ENCODE data around the gene LPCAT2. TPM values are rescaled to one million over a fixed set of nuclear protein-coding genes. Genes with fewer than 3 reads are reported as not detected.

LPCAT2 gene
- total RNA-seq, 1 donor from 2014 or later, result 2.2 TPM

- no peak for DNase-seq (ENCODE audit: low spot score)
- Mint-ChIP-seq H3K27me3 (ENCODE audit: insufficient read depth) (no peaks in the 10 kb centered on the region), H3K4me1 (ENCODE audit: low read depth) (no peaks in the 10 kb centered on the region), H3K27ac (no peak overlapping the region), H3K36me3 (ENCODE audit: low read depth) (no peaks in the 10 kb centered on the region), H3K9me3 (no peaks in the 10 kb centered on the region), H3K4me3 (no peak overlapping the region)
- intact Hi-C loops (cut with micrococcal nuclease), result no loop called here
Observed at GRCh38 chr16:55571191-55571897, 62.5 kb downstream of the LPCAT2 start.

- Mint-ChIP-seq H3K27ac (no peak overlapping the region), H3K36me3 (ENCODE audit: low read depth) (no peaks in the 10 kb centered on the region), H3K9me3 (no peaks in the 10 kb centered on the region), H3K4me3 (no peak overlapping the region), H3K4me1 (ENCODE audit: low read depth) (no peaks in the 10 kb centered on the region), H3K27me3 (ENCODE audit: insufficient read depth) (no peaks in the 10 kb centered on the region)
- intact Hi-C loops (cut with micrococcal nuclease), result no loop called here
- no peak for DNase-seq (ENCODE audit: low spot score)
Observed at GRCh38 chr16:55572439-55572838, 63.6 kb downstream of the LPCAT2 start.

- Mint-ChIP-seq H3K36me3 (ENCODE audit: low read depth) (no peaks in the 10 kb centered on the region), H3K27ac (no peak overlapping the region), H3K27me3 (ENCODE audit: insufficient read depth) (no peaks in the 10 kb centered on the region), H3K9me3 (no peaks in the 10 kb centered on the region), H3K4me3 (no peak overlapping the region), H3K4me1 (ENCODE audit: low read depth) (no peaks in the 10 kb centered on the region)
- intact Hi-C loops (cut with micrococcal nuclease), result no loop called here
- DNase-seq (ENCODE audit: low spot score), result no peak
Observed at GRCh38 chr16:55574811-55575210, 65.9 kb downstream of the LPCAT2 start.

GRCh38 chr16:55575496-55575895 lies 66.6 kb downstream of the LPCAT2 start:
- intact Hi-C loops (cut with micrococcal nuclease), result no loop called here
- no peaks in the 10 kb centered on the region for H3K36me3 Mint-ChIP-seq (ENCODE audit: low read depth)
- peaks cover 2% of the 10 kb centered on the region for H3K27me3 Mint-ChIP-seq (ENCODE audit: insufficient read depth)
- no peak for DNase-seq (ENCODE audit: low spot score)
- H3K4me1 Mint-ChIP-seq (ENCODE audit: low read depth), result no peaks in the 10 kb centered on the region
- no peak overlapping the region for H3K4me3 Mint-ChIP-seq
- no peak overlapping the region for H3K27ac Mint-ChIP-seq
- H3K9me3 Mint-ChIP-seq, result no peaks in the 10 kb centered on the region

- Mint-ChIP-seq H3K27me3 (ENCODE audit: insufficient read depth) (peaks cover 2% of the 10 kb centered on the region), H3K4me1 (ENCODE audit: low read depth) (no peaks in the 10 kb centered on the region), H3K9me3 (no peaks in the 10 kb centered on the region), H3K36me3 (ENCODE audit: low read depth) (no peaks in the 10 kb centered on the region), H3K4me3 (no peak overlapping the region), H3K27ac (no peak overlapping the region)
- intact Hi-C loops (cut with micrococcal nuclease), result no loop called here
- no peak for DNase-seq (ENCODE audit: low spot score)
Observed at GRCh38 chr16:55576384-55576783, 67.5 kb downstream of the LPCAT2 start.

GRCh38 chr16:55577887-55578286 lies 69.0 kb downstream of the LPCAT2 start:
- no peaks in the 10 kb centered on the region for H3K36me3 Mint-ChIP-seq (ENCODE audit: low read depth)
- DNase-seq (ENCODE audit: low spot score), result no peak
- H3K4me3 Mint-ChIP-seq, result no peak overlapping the region
- peaks cover 2% of the 10 kb centered on the region for H3K27me3 Mint-ChIP-seq (ENCODE audit: insufficient read depth)
- intact Hi-C loops (cut with micrococcal nuclease), result no loop called here
- no peaks in the 10 kb centered on the region for H3K4me1 Mint-ChIP-seq (ENCODE audit: low read depth)
- H3K9me3 Mint-ChIP-seq, result no peaks in the 10 kb centered on the region
- no peak overlapping the region for H3K27ac Mint-ChIP-seq

- Mint-ChIP-seq H3K27me3 (ENCODE audit: insufficient read depth) (peaks cover 9% of the 10 kb centered on the region), H3K4me3 (no peak overlapping the region), H3K4me1 (ENCODE audit: low read depth) (no peaks in the 10 kb centered on the region), H3K36me3 (ENCODE audit: low read depth) (no peaks in the 10 kb centered on the region), H3K27ac (no peak overlapping the region), H3K9me3 (no peaks in the 10 kb centered on the region)
- no peak for DNase-seq (ENCODE audit: low spot score)
- intact Hi-C loops (cut with micrococcal nuclease), result no loop called here
Observed at GRCh38 chr16:55585631-55586030, 76.8 kb downstream of the LPCAT2 start.

- no peak for DNase-seq (ENCODE audit: low spot score)
- Mint-ChIP-seq H3K36me3 (ENCODE audit: low read depth) (no peaks in the 10 kb centered on the region), H3K4me1 (ENCODE audit: low read depth) (no peaks in the 10 kb centered on the region), H3K4me3 (no peak overlapping the region), H3K27ac (no peak overlapping the region), H3K27me3 (ENCODE audit: insufficient read depth) (peaks cover 9% of the 10 kb centered on the region), H3K9me3 (no peaks in the 10 kb centered on the region)
- intact Hi-C loops (cut with micrococcal nuclease), result no loop called here
Observed at GRCh38 chr16:55588799-55589198, 79.9 kb downstream of the LPCAT2 start.

GRCh38 chr16:55592306-55592705 lies 83.4 kb downstream of the LPCAT2 start:
- Mint-ChIP-seq H3K36me3 (ENCODE audit: low read depth) (no peaks in the 10 kb centered on the region), H3K4me3 (no peak overlapping the region), H3K9me3 (no peaks in the 10 kb centered on the region), H3K4me1 (ENCODE audit: low read depth) (no peaks in the 10 kb centered on the region), H3K27me3 (ENCODE audit: insufficient read depth) (peaks cover 9% of the 10 kb centered on the region), H3K27ac (no peak overlapping the region)
- intact Hi-C loops (cut with micrococcal nuclease), result no loop called here
- no peak for DNase-seq (ENCODE audit: low spot score)

GRCh38 chr16:55597928-55598327 lies 89.1 kb downstream of the LPCAT2 start:
- Mint-ChIP-seq H3K27ac (no peak overlapping the region), H3K4me1 (ENCODE audit: low read depth) (no peaks in the 10 kb centered on the region), H3K9me3 (no peaks in the 10 kb centered on the region), H3K27me3 (ENCODE audit: insufficient read depth) (no peaks in the 10 kb centered on the region), H3K4me3 (no peak overlapping the region), H3K36me3 (ENCODE audit: low read depth) (no peaks in the 10 kb centered on the region)
- no peak for DNase-seq (ENCODE audit: low spot score)
- intact Hi-C loops (cut with micrococcal nuclease), result no loop called here

- intact Hi-C loops (cut with micrococcal nuclease), result no loop called here
- Mint-ChIP-seq H3K9me3 (no peaks in the 10 kb centered on the region), H3K36me3 (ENCODE audit: low read depth) (no peaks in the 10 kb centered on the region), H3K4me1 (ENCODE audit: low read depth) (no peaks in the 10 kb centered on the region), H3K4me3 (no peak overlapping the region), H3K27ac (no peak overlapping the region), H3K27me3 (ENCODE audit: insufficient read depth) (peaks cover 2% of the 10 kb centered on the region)
- DNase-seq (ENCODE audit: low spot score), result no peak
Observed at GRCh38 chr16:55605754-55606336, 97.0 kb downstream of the LPCAT2 start.

- DNase-seq (ENCODE audit: low spot score), result no peak
- intact Hi-C loops (cut with micrococcal nuclease), result no loop called here
- Mint-ChIP-seq H3K36me3 (ENCODE audit: low read depth) (no peaks in the 10 kb centered on the region), H3K27ac (no peak overlapping the region), H3K4me3 (no peak overlapping the region), H3K4me1 (ENCODE audit: low read depth) (no peaks in the 10 kb centered on the region), H3K9me3 (no peaks in the 10 kb centered on the region), H3K27me3 (ENCODE audit: insufficient read depth) (peaks cover 2% of the 10 kb centered on the region)
Observed at GRCh38 chr16:55613613-55614335, 104.9 kb downstream of the LPCAT2 start.

GRCh38 chr16:55615071-55615470 lies 106.2 kb downstream of the LPCAT2 start:
- Mint-ChIP-seq H3K27ac (no peak overlapping the region), H3K4me3 (no peak overlapping the region), H3K27me3 (ENCODE audit: insufficient read depth) (no peaks in the 10 kb centered on the region), H3K9me3 (no peaks in the 10 kb centered on the region), H3K4me1 (ENCODE audit: low read depth) (no peaks in the 10 kb centered on the region), H3K36me3 (ENCODE audit: low read depth) (no peaks in the 10 kb centered on the region)
- intact Hi-C loops (cut with micrococcal nuclease), result no loop called here
- no peak for DNase-seq (ENCODE audit: low spot score)
